H1 (cell line): ENCODE results near the gene HADH.

Experiments used
- MAX ChIP-seq: IDR thresholded peaks from 2 replicates; pipeline ENCODE4 v1.6.1; 2012; ENCODE audit warnings: inconsistent platforms
- POLR2AphosphoS5 ChIP-seq: IDR thresholded peaks from 2 replicates; pipeline ENCODE4 v1.6.1; 2011; ENCODE audit warnings: low read depth, low read length
- TBP ChIP-seq: IDR thresholded peaks from 2 replicates; pipeline ENCODE4 v1.6.1; 2011; ENCODE audit warnings: low read depth, low read length, improper control_type of control experiment

GRCh38 chr4:108060686-108061321 is 71.1 kb downstream of the HADH start:
- TF ChIP-seq POLR2AphosphoS5, result no peak
- no peak for TF ChIP-seq TBP
- no peak for TF ChIP-seq MAX
